K562 (cell line): ENCODE measurements around the gene RGS17. TPM values are rescaled to one million over a fixed set of nuclear protein-coding genes. Genes with fewer than 3 reads are reported as not detected.

Experiments used
- ATAC-seq: fragments of 200-7000 bp; cut with Tn5 transposase; 3 replicates; pipeline ENCODE4 v1.9.1; 2020; ENCODE audit warnings: moderate library complexity
- BruUV-seq: library from RNA; stranded (reverse); fragments of 400-500 nt; replicated peaks from 2 replicates; lab custom pipeline; 2021; lab: Mats Ljungman, UMichigan
- CTCF ChIA-PET: fragments of 300-600 bp; formaldehyde crosslinking; extraction: SDS; loops from one replicate; lab custom pipeline; 2021; ENCODE audit warnings: low intra/inter-chr PET ratio; lab: Yijun Ruan, JAX
- POLR2A ChIA-PET: fragments of 300-600, 350-650 bp; sonication (Branson Sonifier 250); formaldehyde crosslinking; extraction: SDS; loops from one replicate; lab custom pipeline; 2021; ENCODE audit warnings: antibody characterized with exemption, inconsistent platforms; lab: Yijun Ruan, JAX
- DNase-seq, 4 experiments: peaks; one replicate each; pipeline versions ENCODE4 v3.0.0 to v3.0.0-alpha.2; 2011 to 2018; ENCODE audit warnings: low spot score in 3 of 4, mixed read lengths in 3 of 4; ENCODE audit errors: extremely low read depth in 1 of 4
- FAIRE-seq: peaks from 2 replicates; lab custom pipeline; 2011; peaks lifted over from hg19 to GRCh38; lab: Jason Lieb, UNC
- H2AFZ ChIP-seq: 2 replicates; pipeline ENCODE4 v1.6.0; 2011; ENCODE audit warnings: low read depth, low read length, control low read depth, inconsistent platforms
- H3K27ac ChIP-seq: fragments of 200-600 bp; 3 replicates; pipeline ENCODE4 v1.8.0; 2011; ENCODE audit warnings: low read depth, mild to moderate bottlenecking, control low read depth, inconsistent platforms, low read length, moderate library complexity, mixed read lengths; ENCODE audit errors: extremely low read depth
- H3K27me3 ChIP-seq, 2 experiments: fragments of 300-600 bp in 1 of 2; 2 replicates in 1 of 2; 3 replicates in 1 of 2; pipeline versions ENCODE4 v1.6.0 to v1.8.0; 2011; ENCODE audit warnings: inconsistent platforms in 2 of 2, low read length in 2 of 2, mild to moderate bottlenecking in 1 of 2, mixed read lengths in 1 of 2, moderate library complexity in 1 of 2; ENCODE audit not compliant: control insufficient read depth in 2 of 2, insufficient read depth in 2 of 2
- H3K36me3 ChIP-seq: fragments of 300-600 bp; 3 replicates; pipeline ENCODE4 v1.8.0; 2011; ENCODE audit warnings: mild to moderate bottlenecking, low read length, inconsistent platforms; ENCODE audit not compliant: control insufficient read depth, insufficient read depth
- H3K4me1 ChIP-seq, 2 experiments: fragments of 200-600 bp in 1 of 2; replicated peaks in 1 of 2; 2 replicates in 1 of 2; 3 replicates in 1 of 2; pipeline versions ENCODE4 v1.5.1 to v1.8.0; 2011; ENCODE audit warnings: inconsistent platforms in 2 of 2, low read length in 2 of 2, mild to moderate bottlenecking in 1 of 2, mixed read lengths in 1 of 2, moderate library complexity in 1 of 2; ENCODE audit not compliant: control insufficient read depth in 2 of 2, insufficient read depth in 2 of 2
- H3K4me2 ChIP-seq: 2 replicates; pipeline ENCODE4 v1.6.1; 2011; ENCODE audit warnings: low read length, control low read depth, inconsistent platforms, mixed read lengths; ENCODE audit not compliant: insufficient read depth
- H3K4me3 ChIP-seq: fragments of 200-600 bp; sonication (generic), shearing (Covaris generic); 2 replicates; pipeline ENCODE4 v1.5.1; 2016; ENCODE audit warnings: control low read depth, inconsistent platforms
- H3K79me2 ChIP-seq: fragments of 200-600 bp; 3 replicates; pipeline ENCODE4 v1.8.0; 2011; ENCODE audit warnings: low read length, inconsistent platforms; ENCODE audit not compliant: control insufficient read depth, insufficient read depth
- H3K9ac ChIP-seq, 2 experiments: 2 replicates each; pipeline versions ENCODE4 v1.6.0 to v1.6.1; 2011; ENCODE audit warnings: low read depth in 2 of 2, low read length in 2 of 2, control low read depth in 1 of 2, inconsistent platforms in 1 of 2, mild to moderate bottlenecking in 1 of 2, mixed read lengths in 1 of 2; ENCODE audit not compliant: insufficient read depth in 1 of 2
- H3K9me1 ChIP-seq: one replicate; pipeline ENCODE4 v1.6.0; 2011; ENCODE audit warnings: inconsistent platforms, mild to moderate bottlenecking, low read length, moderate library complexity; ENCODE audit not compliant: control insufficient read depth, insufficient read depth
- H3K9me3 ChIP-seq: replicated peaks from 2 replicates; pipeline ENCODE4 v1.5.1; 2011; ENCODE audit warnings: low read depth, low read length, inconsistent platforms; ENCODE audit not compliant: control insufficient read depth, insufficient read depth
- H4K20me1 ChIP-seq: replicated peaks from 2 replicates; pipeline ENCODE4 v1.6.1; 2011; ENCODE audit warnings: low read length, inconsistent platforms, mixed read lengths; ENCODE audit not compliant: control insufficient read depth, insufficient read depth
- NCOA6 ChIP-seq: fragments of 450-650 bp; IDR thresholded peaks from 2 replicates; pipeline ENCODE4 v1.6.1; 2017; ENCODE audit warnings: mild to moderate bottlenecking
- OTX1 ChIP-seq: fragments of 450-650 bp; formaldehyde crosslinking; IDR thresholded peaks from 2 replicates; pipeline ENCODE4 v1.4.0; 2022; ENCODE audit warnings: mild to moderate bottlenecking
- STAT6 ChIP-seq: sonication (generic); formaldehyde crosslinking; IDR thresholded peaks from 2 replicates; pipeline ENCODE4 v1.8.1; 2023; ENCODE audit warnings: mild to moderate bottlenecking, missing genetic modification reagents
- ZNF232 ChIP-seq: sonication (generic); formaldehyde crosslinking; IDR thresholded peaks from 2 replicates; pipeline ENCODE4 v1.8.0; 2022; ENCODE audit warnings: mild to moderate bottlenecking, missing genetic modification reagents
- WGBS: fragments of 100-300 bp; shearing (Covaris generic); methylation state at CpG from one replicate; pipeline ENCODE4 v1.1.6; 2016; ENCODE audit warnings: low coverage, mixed read lengths; ENCODE audit not compliant: insufficient coverage; ENCODE audit errors: missing lambda C conversion rate; 5-methylcytosine and 5-hydroxymethylcytosine counted together
- in situ Hi-C: fragments of 300-500 bp; cut with MboI; formaldehyde crosslinking; loops from 4 replicates; pipeline ENCODE4 v1.15.0; 2018; ENCODE audit warnings: inconsistent platforms, mixed read lengths
- intact Hi-C: fragments of 100-400 bp; cut with micrococcal nuclease; formaldehyde crosslinking; loops from 2 replicates; pipeline ENCODE4 v1.14.2; 2022
- polyA plus RNA-seq, 8 experiments: library from polyadenylated mRNA; depleted of rRNA in 4 of 8; stranded (reverse) in 5 of 8; unstranded in 3 of 8; fragments of >200 nt; fragmentation: Nextera tagmentation in 2 of 8; fragmentation: Illumina TruSeq in 1 of 8; extraction: Ambion mirVana in 2 of 8; extraction: Trizol in 1 of 8; gene quantifications; 2 replicates each; pipeline versions ENCODE4 v1.2.1 to v1.2.3, GENCODE V29; 2011 to 2014; ENCODE audit warnings: inconsistent platforms in 1 of 8, missing spikeins in 1 of 8
- total RNA-seq, 7 experiments: library from RNA; depleted of rRNA in 6 of 7; stranded (reverse); fragments of >200 nt in 6 of 7; fragmentation: Illumina TruSeq in 2 of 7; extraction: Trizol in 2 of 7; gene quantifications; 2 replicates each; pipeline versions ENCODE4 v1.2.1 to v1.2.3, GENCODE V29; 2011 to 2021; ENCODE audit warnings: low replicate concordance in 1 of 7
- TF ChIP-seq, protein P1 (sequence below): fragments of 250-450 bp; sonication (Bioruptor Pico); IDR thresholded peaks from 2 replicates; pipeline ENCODE4 v1.8.0; 2022; ENCODE audit warnings: inconsistent platforms

Gene RGS17
- total and polyA plus RNA-seq, 9 of the 15 experiments (the other 6 are each of a cell fraction or from before 2014, with no cell fraction given), result 0.01 to 0.14 (median 0.08) TPM; not detected in 6

GRCh38 chr6:153162646-153163045, 31.6 kb upstream of the RGS17 start:
- Histone ChIP-seq H3K27ac (no peak overlapping the region), H3K79me2 (no peaks in the 10 kb centered on the region), H3K4me2 (no peak overlapping the region), H4K20me1 (no peaks in the 10 kb centered on the region), H3K36me3 (no peaks in the 10 kb centered on the region), H3K9me1 (no peaks in the 10 kb centered on the region), H3K9ac (no peak overlapping the region), H2AFZ (no peak overlapping the region), H3K4me3 (no peak overlapping the region), H3K27me3 (no peaks in the 10 kb centered on the region), H3K4me1 (no peaks in the 10 kb centered on the region), H3K9me3 (no peaks in the 10 kb centered on the region)
- TF ChIP-seq NCOA6, result no peak
- TF ChIP-seq, protein P1, sequence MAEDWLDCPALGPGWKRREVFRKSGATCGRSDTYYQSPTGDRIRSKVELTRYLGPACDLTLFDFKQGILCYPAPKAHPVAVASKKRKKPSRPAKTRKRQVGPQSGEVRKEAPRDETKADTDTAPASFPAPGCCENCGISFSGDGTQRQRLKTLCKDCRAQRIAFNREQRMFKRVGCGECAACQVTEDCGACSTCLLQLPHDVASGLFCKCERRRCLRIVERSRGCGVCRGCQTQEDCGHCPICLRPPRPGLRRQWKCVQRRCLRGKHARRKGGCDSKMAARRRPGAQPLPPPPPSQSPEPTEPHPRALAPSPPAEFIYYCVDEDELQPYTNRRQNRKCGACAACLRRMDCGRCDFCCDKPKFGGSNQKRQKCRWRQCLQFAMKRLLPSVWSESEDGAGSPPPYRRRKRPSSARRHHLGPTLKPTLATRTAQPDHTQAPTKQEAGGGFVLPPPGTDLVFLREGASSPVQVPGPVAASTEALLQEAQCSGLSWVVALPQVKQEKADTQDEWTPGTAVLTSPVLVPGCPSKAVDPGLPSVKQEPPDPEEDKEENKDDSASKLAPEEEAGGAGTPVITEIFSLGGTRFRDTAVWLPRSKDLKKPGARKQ (CRISPR knock-in tag), result no peak
- TF ChIP-seq STAT6 (CRISPR knock-in tag), result no peak
- TF ChIP-seq OTX1 (CRISPR knock-in tag), result no peak
- no peak for TF ChIP-seq ZNF232
- in situ Hi-C loops (no loop called here), intact Hi-C loops (no loop called here)
- ChIA-PET POLR2A (no interaction called here), CTCF (no interaction called here)
- ATAC-seq (no peak), DNase-seq (no peak), FAIRE-seq (no peak)
- WGBS, result 0% methylated on average over 2 of the region's 2 CpGs
- BruUV-seq, result no TSS peak
